Neural progenitor cell (in vitro differentiated cells): ENCODE results near the gene DIPK1B.

Experiments used
- EZH2phosphoT487 ChIP-seq: fragments of 200-600 bp; sonication (generic); IDR thresholded peaks from 2 replicates; pipeline ENCODE4 v1.6.1; 2017; ENCODE audit warnings: antibody characterized with exemption
- TF ChIP-seq, protein P1 (sequence below): fragments of 200-600 bp; sonication (generic); IDR thresholded peaks from 2 replicates; pipeline ENCODE4 v1.5.1; 2017; ENCODE audit warnings: antibody characterized with exemption, mild to moderate bottlenecking

DNA sequence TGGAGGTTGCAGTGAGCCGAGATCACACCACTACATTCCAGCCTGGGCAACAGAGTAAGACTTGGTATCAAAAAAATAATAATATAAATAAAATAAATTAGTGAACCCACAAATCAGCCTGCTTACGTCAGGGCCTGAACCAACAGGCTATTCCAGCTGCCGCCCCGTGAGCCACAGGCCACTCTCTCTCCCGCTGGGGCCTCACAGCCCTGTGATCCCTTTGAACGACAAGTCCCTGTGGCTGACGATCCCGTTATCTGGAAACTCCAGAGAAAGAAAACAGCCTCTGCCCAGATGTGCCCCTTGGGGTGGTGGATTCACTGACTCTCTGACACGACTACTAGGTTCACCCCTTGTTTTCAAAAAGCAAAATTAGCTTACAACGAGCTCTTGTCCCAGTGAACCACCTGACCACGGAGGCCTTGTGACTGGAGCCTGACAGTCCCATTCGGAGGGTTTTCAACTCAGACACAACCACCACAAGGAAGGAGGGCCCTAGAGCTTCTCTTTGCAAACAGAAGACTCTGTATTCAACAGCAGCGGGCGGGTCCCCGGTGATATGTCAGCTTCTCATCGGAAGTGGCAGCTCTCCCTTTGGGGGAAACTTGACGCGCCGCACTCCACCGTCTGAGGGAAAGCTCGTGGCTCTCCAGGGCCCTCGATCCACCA, 4.4 kb upstream of the DIPK1B start:
- TF ChIP-seq, protein P1, sequence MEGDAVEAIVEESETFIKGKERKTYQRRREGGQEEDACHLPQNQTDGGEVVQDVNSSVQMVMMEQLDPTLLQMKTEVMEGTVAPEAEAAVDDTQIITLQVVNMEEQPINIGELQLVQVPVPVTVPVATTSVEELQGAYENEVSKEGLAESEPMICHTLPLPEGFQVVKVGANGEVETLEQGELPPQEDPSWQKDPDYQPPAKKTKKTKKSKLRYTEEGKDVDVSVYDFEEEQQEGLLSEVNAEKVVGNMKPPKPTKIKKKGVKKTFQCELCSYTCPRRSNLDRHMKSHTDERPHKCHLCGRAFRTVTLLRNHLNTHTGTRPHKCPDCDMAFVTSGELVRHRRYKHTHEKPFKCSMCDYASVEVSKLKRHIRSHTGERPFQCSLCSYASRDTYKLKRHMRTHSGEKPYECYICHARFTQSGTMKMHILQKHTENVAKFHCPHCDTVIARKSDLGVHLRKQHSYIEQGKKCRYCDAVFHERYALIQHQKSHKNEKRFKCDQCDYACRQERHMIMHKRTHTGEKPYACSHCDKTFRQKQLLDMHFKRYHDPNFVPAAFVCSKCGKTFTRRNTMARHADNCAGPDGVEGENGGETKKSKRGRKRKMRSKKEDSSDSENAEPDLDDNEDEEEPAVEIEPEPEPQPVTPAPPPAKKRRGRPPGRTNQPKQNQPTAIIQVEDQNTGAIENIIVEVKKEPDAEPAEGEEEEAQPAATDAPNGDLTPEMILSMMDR, result no peak
- no peak for TF ChIP-seq EZH2phosphoT487
